CD8-positive, alpha-beta memory T cell (primary cell): ENCODE measurements around the gene OR5K4. TPM values are rescaled to one million over a fixed set of nuclear protein-coding genes. Genes with fewer than 3 reads are reported as not detected.

Experiments
- CTCF ChIA-PET: fragments of 350-600 bp; sonication (Branson Sonifier 250); formaldehyde crosslinking; loops from one replicate; lab custom pipeline; 2021; ENCODE audit warnings: antibody characterized with exemption; lab: Charles Lee
- POLR2A ChIA-PET: fragments of 350-600 bp; sonication (Branson Sonifier 250); formaldehyde crosslinking; loops from one replicate; lab custom pipeline; 2021; ENCODE audit warnings: antibody characterized with exemption; lab: Charles Lee
- DNase-seq, 5 donors: peaks; one replicate each; pipeline versions ENCODE4 v3.0.0 to v3.0.0-alpha.2; 2020 to 2022; ENCODE audit warnings: mixed read lengths in 1 of 5
- H3K27ac ChIP-seq: one replicate; pipeline ENCODE4 v1.7.0; 2013; ENCODE audit warnings: low read depth, mild to moderate bottlenecking, low read length, moderate library complexity
- H3K27me3 ChIP-seq: 2 replicates; pipeline ENCODE4 v1.7.0; 2013; ENCODE audit warnings: low read length, mild to moderate bottlenecking; ENCODE audit not compliant: insufficient read depth, poor library complexity, severe bottlenecking
- H3K36me3 ChIP-seq: 2 replicates; pipeline ENCODE4 v1.7.0; 2013; ENCODE audit warnings: mild to moderate bottlenecking, low read length, moderate library complexity; ENCODE audit not compliant: insufficient read depth
- H3K4me1 ChIP-seq: 2 replicates; pipeline ENCODE4 v1.7.0; 2013; ENCODE audit warnings: mild to moderate bottlenecking, low read length, moderate library complexity; ENCODE audit not compliant: insufficient read depth
- H3K4me3 ChIP-seq: 2 replicates; pipeline ENCODE4 v1.7.0; 2013; ENCODE audit warnings: mild to moderate bottlenecking, low read length
- H3K9me3 ChIP-seq: 2 replicates; pipeline ENCODE4 v1.7.0; 2013; ENCODE audit warnings: mild to moderate bottlenecking, low read length
- H3K27ac Mint-ChIP-seq, 8 donors: one replicate each; pipeline ENCODE4 v1.8.0; 2020 to 2021; ENCODE audit warnings: mixed read lengths in 8 of 8, mild to moderate bottlenecking in 6 of 8, inconsistent platforms in 3 of 8, moderate library complexity in 3 of 8
- H3K27me3 Mint-ChIP-seq, 2 donors: one replicate each; pipeline ENCODE4 v1.8.0; 2020 to 2021; ENCODE audit warnings: mixed read lengths in 2 of 2, mild to moderate bottlenecking in 1 of 2, moderate library complexity in 1 of 2
- H3K36me3 Mint-ChIP-seq, 3 donors: one replicate each; pipeline ENCODE4 v1.8.0; 2020 to 2021; ENCODE audit warnings: mixed read lengths in 3 of 3, inconsistent platforms in 1 of 3, mild to moderate bottlenecking in 1 of 3
- H3K4me1 Mint-ChIP-seq, 3 donors: one replicate each; pipeline ENCODE4 v1.8.0; 2020 to 2021; ENCODE audit warnings: mixed read lengths in 3 of 3, inconsistent platforms in 1 of 3, mild to moderate bottlenecking in 1 of 3
- H3K4me3 Mint-ChIP-seq, 7 donors: one replicate each; pipeline ENCODE4 v1.8.0; 2020 to 2021; ENCODE audit warnings: mixed read lengths in 7 of 7, mild to moderate bottlenecking in 6 of 7, moderate library complexity in 4 of 7, inconsistent platforms in 2 of 7
- H3K9me3 Mint-ChIP-seq, 5 donors: one replicate each; pipeline ENCODE4 v1.8.0; 2020 to 2022; ENCODE audit warnings: mixed read lengths in 5 of 5, mild to moderate bottlenecking in 3 of 5, moderate library complexity in 2 of 5, inconsistent platforms in 1 of 5
- polyA plus RNA-seq: library from polyadenylated mRNA; unstranded; fragments of 300-500 nt; fragmentation: Illumina TruSeq; gene quantifications from one replicate; pipeline ENCODE4 v1.2.3, GENCODE V29; 2021
- total RNA-seq, 2 experiments: library from RNA; stranded (reverse); gene quantifications; one replicate each; pipeline ENCODE4 v1.2.3, GENCODE V29; 2021

The OR5K4 gene
- total and polyA plus RNA-seq, 3 experiments from 2014 or later = not detected

DNA sequence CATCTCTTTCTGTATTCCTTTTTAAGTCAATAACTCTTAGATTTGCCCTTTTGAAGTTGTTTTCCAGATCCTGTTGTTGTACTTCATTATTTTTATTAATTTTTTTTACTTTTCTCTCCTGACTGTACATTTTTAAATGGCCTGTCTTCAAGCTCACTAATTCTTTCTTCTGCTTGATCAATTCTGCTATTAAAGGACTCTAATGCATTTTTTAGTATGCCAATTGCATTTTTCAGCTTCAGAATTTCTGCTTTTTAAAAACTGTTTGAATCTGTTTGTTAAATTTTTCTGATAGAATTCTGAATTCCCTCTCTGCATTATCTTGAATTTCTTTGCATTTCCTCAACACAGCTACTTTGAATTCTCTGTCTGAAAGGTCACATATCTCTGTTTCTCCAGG lies 5.6 kb downstream of the OR5K4 start:
- no peak overlapping the region for H3K27ac ChIP-seq
- Mint-ChIP-seq H3K4me3 (no peak overlapping the region), H3K9me3 (peaks cover 16 to 32% (median 18%) of the 10 kb centered on the region in 5 donors), H3K27me3 (peaks cover 5 to 11% of the 10 kb centered on the region in 2 donors), H3K4me1 (no peaks in the 10 kb centered on the region), H3K36me3 (peaks cover 1 to 27% (median 7%) of the 10 kb centered on the region in 3 donors), H3K27ac (no peak overlapping the region)
- no peak for DNase-seq
- H3K36me3 ChIP-seq = no peaks in the 10 kb centered on the region
- H3K9me3 ChIP-seq = peaks cover 8% of the 10 kb centered on the region
- CTCF ChIA-PET = no interaction called here
- POLR2A ChIA-PET = no interaction called here
- H3K27me3 ChIP-seq = no peaks in the 10 kb centered on the region
- H3K4me1 ChIP-seq = no peaks in the 10 kb centered on the region
- H3K4me3 ChIP-seq = no peak overlapping the region

DNA sequence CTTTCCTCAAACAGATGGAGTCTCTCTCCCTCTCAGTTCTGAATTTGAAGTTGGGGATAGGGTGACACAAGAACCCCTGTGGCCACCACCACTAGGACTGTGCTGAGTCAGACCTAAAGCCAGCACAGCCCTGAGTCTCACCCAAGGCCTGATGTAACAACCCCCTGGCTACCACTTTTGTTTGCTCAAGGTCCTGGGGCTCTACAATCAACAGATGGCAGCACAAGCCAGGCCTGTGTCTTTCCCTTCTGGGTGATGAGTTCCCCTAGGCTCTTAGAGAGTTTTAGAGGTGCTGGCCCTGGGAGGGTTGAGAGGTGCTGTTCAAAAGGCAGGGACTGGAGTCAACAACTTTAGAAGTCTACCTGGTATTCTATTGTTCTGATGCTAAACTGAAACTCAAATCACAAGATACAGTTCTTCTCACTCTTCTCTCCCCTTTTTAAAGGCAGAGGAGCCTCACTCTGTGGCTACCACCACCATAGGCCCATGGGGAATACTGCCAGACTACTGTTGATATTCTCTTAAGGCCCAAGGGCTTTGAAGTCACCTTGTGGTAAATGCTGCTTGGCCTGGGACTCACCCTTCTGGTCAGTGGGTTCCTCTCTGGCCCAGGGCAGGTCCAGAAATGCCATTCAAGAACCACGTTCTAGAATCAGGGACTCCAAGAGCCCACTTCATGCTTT lies 6.5 kb downstream of the OR5K4 start:
- Mint-ChIP-seq H3K27me3 (peaks cover 5 to 11% of the 10 kb centered on the region in 2 donors), H3K36me3 (peaks cover 1 to 35% (median 7%) of the 10 kb centered on the region in 3 donors), H3K4me1 (no peaks in the 10 kb centered on the region), H3K9me3 (peaks cover 16 to 36% (median 20%) of the 10 kb centered on the region in 5 donors), H3K4me3 (no peak overlapping the region), H3K27ac (no peak overlapping the region)
- no peaks in the 10 kb centered on the region for H3K36me3 ChIP-seq
- CTCF ChIA-PET = no interaction called here
- peak in 1 of 5 donors; percentile 46 for DNase-seq
- H3K4me1 ChIP-seq = no peaks in the 10 kb centered on the region
- H3K27ac ChIP-seq = no peak overlapping the region
- POLR2A ChIA-PET = no interaction called here
- H3K27me3 ChIP-seq = no peaks in the 10 kb centered on the region
- peaks cover 8% of the 10 kb centered on the region for H3K9me3 ChIP-seq
- H3K4me3 ChIP-seq = no peak overlapping the region

DNA sequence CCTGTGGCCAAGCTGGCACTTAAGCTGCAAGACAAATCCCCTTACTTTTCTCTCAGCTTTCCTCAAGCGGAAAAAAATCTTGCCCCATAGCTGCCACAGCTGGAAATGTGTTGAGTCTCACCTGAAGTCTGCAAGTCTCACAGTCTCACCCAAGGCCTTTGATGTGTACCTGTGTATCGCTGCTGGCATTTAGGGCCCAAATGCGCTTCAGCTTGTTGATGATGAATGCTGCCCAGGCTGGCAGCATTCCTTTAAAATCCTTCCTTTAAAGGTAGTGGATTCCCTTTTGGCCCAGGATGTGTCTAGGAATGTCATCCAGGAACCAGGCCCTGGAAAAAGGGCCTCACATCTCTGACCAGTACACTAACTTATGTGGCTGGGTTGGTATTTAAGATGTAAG lies 7.0 kb downstream of the OR5K4 start:
- DNase-seq = no peak
- Histone ChIP-seq H3K4me3 (no peak overlapping the region), H3K27ac (no peak overlapping the region), H3K36me3 (no peaks in the 10 kb centered on the region), H3K4me1 (no peaks in the 10 kb centered on the region), H3K27me3 (no peaks in the 10 kb centered on the region), H3K9me3 (peaks cover 8% of the 10 kb centered on the region)
- H3K36me3 Mint-ChIP-seq = peaks cover 1 to 38% (median 7%) of the 10 kb centered on the region in 3 donors
- H3K27me3 Mint-ChIP-seq = peaks cover 5 to 11% of the 10 kb centered on the region in 2 donors
- H3K27ac Mint-ChIP-seq = no peak overlapping the region
- H3K9me3 Mint-ChIP-seq = peaks cover 18 to 41% (median 23%) of the 10 kb centered on the region in 5 donors
- CTCF ChIA-PET = no interaction called here
- H3K4me1 Mint-ChIP-seq = no peaks in the 10 kb centered on the region
- H3K4me3 Mint-ChIP-seq = no peak overlapping the region
- POLR2A ChIA-PET = no interaction called here

DNA sequence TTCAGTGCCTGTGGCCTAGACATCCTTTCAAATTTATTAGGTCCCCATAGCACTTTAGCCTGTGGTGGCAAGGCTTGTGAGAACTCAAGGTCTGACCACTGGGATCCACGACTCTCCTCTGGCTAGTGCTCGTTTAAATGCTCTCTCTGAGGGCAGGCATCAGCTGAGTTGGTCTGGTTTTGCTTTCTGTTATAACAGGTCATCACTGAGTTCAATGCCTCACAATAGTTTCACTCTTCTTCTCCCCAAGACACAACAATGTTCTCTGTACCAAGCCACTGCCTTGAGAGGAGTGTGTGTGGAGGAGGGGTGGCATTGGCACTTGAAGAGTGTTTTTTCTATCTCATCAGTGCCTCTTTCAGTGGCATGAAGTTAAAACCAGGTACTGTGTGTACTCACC lies 7.6 kb downstream of the OR5K4 start:
- H3K27ac Mint-ChIP-seq = no peak overlapping the region

DNA sequence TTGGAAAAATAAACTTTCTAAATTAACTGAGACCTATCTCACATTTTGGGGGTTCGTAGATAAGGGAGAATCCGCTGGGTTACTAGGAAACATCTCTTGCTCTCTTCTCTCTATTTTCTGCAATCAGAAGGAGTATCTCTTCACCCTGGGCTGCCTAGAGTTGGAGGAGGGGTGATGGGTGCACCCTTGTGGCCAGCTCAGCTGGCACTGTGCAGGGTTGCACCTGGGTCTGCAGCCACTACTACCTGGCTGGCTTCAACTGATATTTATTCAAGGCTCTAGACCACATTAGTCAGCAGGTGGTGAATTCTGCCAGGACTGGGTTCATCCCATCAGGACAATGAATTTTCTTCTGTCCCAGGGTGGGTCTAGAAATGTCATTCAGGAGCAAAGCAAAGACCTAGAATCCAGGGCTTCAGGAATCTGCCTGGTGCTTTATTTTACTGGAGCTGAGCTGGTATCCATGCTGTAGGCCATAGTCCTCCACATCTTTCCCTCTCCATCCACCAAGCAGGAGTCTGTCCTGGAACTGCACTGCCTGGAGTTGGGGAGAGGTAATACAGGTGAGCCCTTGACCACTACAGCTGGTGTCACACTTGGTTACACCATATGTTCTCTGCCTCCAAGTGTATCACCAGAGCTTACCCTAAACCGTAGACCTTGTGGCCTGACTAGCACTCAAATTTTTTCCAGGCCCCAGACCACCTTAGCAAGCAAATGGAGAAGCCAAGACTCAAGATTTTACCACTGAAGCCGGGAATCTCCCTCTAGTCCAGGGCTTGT lies 14.0 kb downstream of the OR5K4 start:
- peaks cover 0 to 12% (median 2%) of the 10 kb centered on the region in 3 donors for H3K36me3 Mint-ChIP-seq
- Histone ChIP-seq H3K4me1 (no peaks in the 10 kb centered on the region), H3K9me3 (no peaks in the 10 kb centered on the region), H3K27ac (no peak overlapping the region), H3K36me3 (no peaks in the 10 kb centered on the region), H3K4me3 (no peak overlapping the region), H3K27me3 (no peaks in the 10 kb centered on the region)
- no peak for DNase-seq
- no peak overlapping the region for H3K4me3 Mint-ChIP-seq
- ChIA-PET POLR2A (no interaction called here), CTCF (no interaction called here)
- H3K27me3 Mint-ChIP-seq = no peaks in the 10 kb centered on the region
- no peak overlapping the region for H3K27ac Mint-ChIP-seq
- peaks cover 2 to 15% (median 9%) of the 10 kb centered on the region in 5 donors for H3K9me3 Mint-ChIP-seq
- H3K4me1 Mint-ChIP-seq = peaks cover 6 to 11% (median 10%) of the 10 kb centered on the region in 3 donors

More for the DNA sequence above, 7.6 kb downstream of the OR5K4 start:
- Mint-ChIP-seq H3K4me1 (no peaks in the 10 kb centered on the region), H3K36me3 (peaks cover 1 to 39% (median 8%) of the 10 kb centered on the region in 3 donors), H3K27me3 (peaks cover 5 to 11% of the 10 kb centered on the region in 2 donors), H3K4me3 (no peak overlapping the region), H3K9me3 (peaks cover 19 to 44% (median 23%) of the 10 kb centered on the region in 5 donors)
- ChIA-PET POLR2A (no interaction called here), CTCF (no interaction called here)
- DNase-seq = no peak
- no peaks in the 10 kb centered on the region for H3K4me1 ChIP-seq
- peaks cover 8% of the 10 kb centered on the region for H3K9me3 ChIP-seq
- H3K27me3 ChIP-seq = no peaks in the 10 kb centered on the region
- H3K4me3 ChIP-seq = no peak overlapping the region
- H3K27ac ChIP-seq = no peak overlapping the region
- H3K36me3 ChIP-seq = no peaks in the 10 kb centered on the region

DNA sequence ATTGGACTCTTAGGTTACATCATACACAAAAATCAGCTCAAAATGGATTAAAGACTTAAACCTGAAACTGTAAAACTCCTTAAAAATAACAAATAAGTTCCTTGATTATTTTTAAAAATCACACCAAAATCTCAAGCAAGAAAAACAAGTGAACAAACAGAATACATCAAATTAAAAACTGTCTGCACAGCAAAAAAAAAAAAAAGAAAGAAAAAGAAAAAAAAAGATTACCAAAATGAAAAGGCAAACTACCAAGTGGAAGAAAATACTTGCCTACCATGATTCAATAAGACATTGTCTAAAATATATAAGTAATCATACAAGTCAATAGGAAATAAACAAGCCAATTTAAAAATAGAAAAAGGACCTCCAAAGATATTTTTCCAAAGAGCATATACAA lies 17.5 kb downstream of the OR5K4 start:
- Histone ChIP-seq H3K9me3 (no peaks in the 10 kb centered on the region), H3K27ac (no peak overlapping the region), H3K36me3 (no peaks in the 10 kb centered on the region), H3K27me3 (no peaks in the 10 kb centered on the region), H3K4me3 (no peak overlapping the region), H3K4me1 (no peaks in the 10 kb centered on the region)
- H3K27me3 Mint-ChIP-seq = no peaks in the 10 kb centered on the region
- H3K4me1 Mint-ChIP-seq = peaks cover 6 to 13% (median 12%) of the 10 kb centered on the region in 3 donors
- no peaks in the 10 kb centered on the region for H3K36me3 Mint-ChIP-seq
- CTCF ChIA-PET = no interaction called here
- no peak overlapping the region for H3K4me3 Mint-ChIP-seq
- POLR2A ChIA-PET = no interaction called here
- peaks cover 0 to 5% (median 2%) of the 10 kb centered on the region in 5 donors for H3K9me3 Mint-ChIP-seq
- no peak overlapping the region for H3K27ac Mint-ChIP-seq
- no peak for DNase-seq

DNA sequence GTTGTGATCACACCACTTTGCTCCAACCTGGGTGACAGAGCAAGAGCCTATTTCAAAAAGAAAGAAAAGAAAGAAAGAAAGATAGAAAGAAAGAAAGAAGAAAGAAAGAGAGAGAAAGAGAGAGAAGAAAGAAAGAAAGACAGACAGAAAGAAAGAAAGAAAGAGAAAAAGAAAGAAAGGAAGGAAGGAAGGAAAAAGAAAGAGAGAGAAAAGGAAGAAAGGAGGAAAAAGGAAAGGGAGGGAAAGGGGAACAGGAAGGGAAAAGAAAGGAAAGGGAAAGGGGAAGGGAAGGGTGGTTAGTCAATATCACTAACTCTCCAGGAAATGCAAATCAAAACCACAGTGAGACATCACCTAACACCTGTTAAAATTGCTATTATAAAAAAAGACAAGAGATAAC lies 18.2 kb downstream of the OR5K4 start:
- Histone ChIP-seq H3K36me3 (no peaks in the 10 kb centered on the region), H3K27ac (no peak overlapping the region), H3K4me1 (no peaks in the 10 kb centered on the region), H3K9me3 (no peaks in the 10 kb centered on the region), H3K27me3 (no peaks in the 10 kb centered on the region), H3K4me3 (no peak overlapping the region)
- H3K4me3 Mint-ChIP-seq = no peak overlapping the region
- no peak overlapping the region for H3K27ac Mint-ChIP-seq
- H3K9me3 Mint-ChIP-seq = peaks cover 0 to 5% (median 2%) of the 10 kb centered on the region in 5 donors
- H3K4me1 Mint-ChIP-seq = peaks cover 6 to 13% (median 12%) of the 10 kb centered on the region in 3 donors
- no peaks in the 10 kb centered on the region for H3K36me3 Mint-ChIP-seq
- no peak for DNase-seq
- no peaks in the 10 kb centered on the region for H3K27me3 Mint-ChIP-seq
- ChIA-PET POLR2A (no interaction called here), CTCF (no interaction called here)

DNA sequence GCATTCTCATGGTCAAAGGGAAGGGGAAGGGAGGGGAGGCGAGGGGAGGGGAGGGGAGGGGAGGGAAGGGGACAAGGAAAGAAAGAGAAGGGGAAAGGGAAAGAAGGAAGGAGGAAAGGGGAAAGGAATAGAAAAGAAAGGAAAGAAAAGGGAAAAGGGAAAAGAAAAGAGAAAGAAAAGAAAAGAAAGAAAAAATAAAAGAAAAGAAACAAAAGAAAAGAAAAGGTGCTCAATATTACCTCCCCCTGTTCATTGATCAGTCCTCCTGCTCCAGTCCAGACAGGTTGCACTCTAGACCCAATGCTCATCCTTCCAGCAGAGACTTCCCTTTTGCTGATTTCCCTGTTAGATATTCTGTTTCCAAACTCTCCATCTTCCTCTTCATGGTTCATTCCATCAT lies 18.8 kb downstream of the OR5K4 start:
- Mint-ChIP-seq H3K36me3 (no peaks in the 10 kb centered on the region), H3K4me3 (no peak overlapping the region), H3K27ac (no peak overlapping the region), H3K9me3 (peaks cover 0 to 2% (median under 1%) of the 10 kb centered on the region in 5 donors), H3K4me1 (peaks cover 6 to 13% (median 12%) of the 10 kb centered on the region in 3 donors), H3K27me3 (no peaks in the 10 kb centered on the region)
- no peak overlapping the region for H3K4me3 ChIP-seq
- no peaks in the 10 kb centered on the region for H3K4me1 ChIP-seq
- no peaks in the 10 kb centered on the region for H3K27me3 ChIP-seq
- H3K9me3 ChIP-seq = no peaks in the 10 kb centered on the region
- CTCF ChIA-PET = no interaction called here
- no peak for DNase-seq
- H3K36me3 ChIP-seq = no peaks in the 10 kb centered on the region
- H3K27ac ChIP-seq = no peak overlapping the region
- POLR2A ChIA-PET = interaction anchor here (0.7 kb wide), 1 partner anchor 24 kb away, joined by 5 read pairs; no protein-coding TSS in a partner anchor
